Measurements from ENCODE around the gene SLC6A9. TPM values are rescaled to one million over a fixed set of nuclear protein-coding genes. Genes with fewer than 3 reads are reported as not detected.

SLC6A9 gene
- total RNA-seq, 1 donor from 2014 or later: 24.3 TPM

DNA sequence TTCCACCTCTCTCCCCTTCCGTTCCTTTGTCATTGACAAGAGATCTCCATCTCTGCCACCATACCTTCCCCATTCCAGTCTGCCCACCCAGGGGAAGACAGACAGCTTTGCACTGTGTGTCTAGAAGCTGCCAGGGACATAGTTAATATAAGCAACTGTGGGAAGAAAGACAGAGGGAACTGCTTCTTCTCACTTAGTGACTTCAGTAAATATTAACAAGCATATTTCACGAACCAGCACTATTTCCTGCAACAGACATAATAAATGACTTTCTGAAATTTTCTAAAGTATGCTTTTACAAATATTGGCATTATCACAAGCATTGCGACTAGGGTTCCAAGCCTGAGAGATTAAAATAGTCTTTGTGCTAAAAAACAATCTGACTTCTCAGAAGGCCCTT is 43.2 kb upstream of the SLC6A9 start:
- intact Hi-C loops (cut with DNase I): no loop called here
- H3K27me3 ChIP-seq: no peaks in the 10 kb centered on the region
- H3K36me3 ChIP-seq: no peaks in the 10 kb centered on the region

GRCh38 chr1:44073528-44073927 is 42.3 kb upstream of the SLC6A9 start:
- H3K27ac ChIP-seq: no peak overlapping the region
- intact Hi-C loops (cut with DNase I): no loop called here
- TF ChIP-seq, protein P1, sequence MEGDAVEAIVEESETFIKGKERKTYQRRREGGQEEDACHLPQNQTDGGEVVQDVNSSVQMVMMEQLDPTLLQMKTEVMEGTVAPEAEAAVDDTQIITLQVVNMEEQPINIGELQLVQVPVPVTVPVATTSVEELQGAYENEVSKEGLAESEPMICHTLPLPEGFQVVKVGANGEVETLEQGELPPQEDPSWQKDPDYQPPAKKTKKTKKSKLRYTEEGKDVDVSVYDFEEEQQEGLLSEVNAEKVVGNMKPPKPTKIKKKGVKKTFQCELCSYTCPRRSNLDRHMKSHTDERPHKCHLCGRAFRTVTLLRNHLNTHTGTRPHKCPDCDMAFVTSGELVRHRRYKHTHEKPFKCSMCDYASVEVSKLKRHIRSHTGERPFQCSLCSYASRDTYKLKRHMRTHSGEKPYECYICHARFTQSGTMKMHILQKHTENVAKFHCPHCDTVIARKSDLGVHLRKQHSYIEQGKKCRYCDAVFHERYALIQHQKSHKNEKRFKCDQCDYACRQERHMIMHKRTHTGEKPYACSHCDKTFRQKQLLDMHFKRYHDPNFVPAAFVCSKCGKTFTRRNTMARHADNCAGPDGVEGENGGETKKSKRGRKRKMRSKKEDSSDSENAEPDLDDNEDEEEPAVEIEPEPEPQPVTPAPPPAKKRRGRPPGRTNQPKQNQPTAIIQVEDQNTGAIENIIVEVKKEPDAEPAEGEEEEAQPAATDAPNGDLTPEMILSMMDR (IDR thresholded peaks at IDR 0.05): no peak
- TF ChIP-seq POLR2AphosphoS5 (IDR thresholded peaks at IDR 0.05; ENCODE audit: insufficient read depth in 1 of 2, low read depth in 1 of 2): no peak
- TF ChIP-seq POLR2A (IDR thresholded peaks at IDR 0.05): no peak
- no peaks in the 10 kb centered on the region for H3K27me3 ChIP-seq
- no peaks in the 10 kb centered on the region for H3K36me3 ChIP-seq
- no peak overlapping the region for H3K4me3 ChIP-seq
- no peaks in the 10 kb centered on the region for H3K4me1 ChIP-seq
- no peak for DNase-seq (ENCODE audit: extremely low spot score in 2 of 2)
- H3K9me3 ChIP-seq: no peaks in the 10 kb centered on the region

More for the DNA sequence above, 43.2 kb upstream of the SLC6A9 start:
- no peak overlapping the region for H3K4me3 ChIP-seq
- DNase-seq (ENCODE audit: extremely low spot score in 2 of 2): no peak
- H3K4me1 ChIP-seq: no peaks in the 10 kb centered on the region
- H3K9me3 ChIP-seq: no peaks in the 10 kb centered on the region
- TF ChIP-seq POLR2A (IDR thresholded peaks at IDR 0.05): no peak
- TF ChIP-seq, protein P1 (IDR thresholded peaks at IDR 0.05): no peak
- TF ChIP-seq POLR2AphosphoS5 (IDR thresholded peaks at IDR 0.05; ENCODE audit: insufficient read depth in 1 of 2, low read depth in 1 of 2): no peak
- H3K27ac ChIP-seq: no peak overlapping the region

GRCh38 chr1:44072821-44073220 is 41.6 kb upstream of the SLC6A9 start:
- no peaks in the 10 kb centered on the region for H3K27me3 ChIP-seq
- no peaks in the 10 kb centered on the region for H3K4me1 ChIP-seq
- no peak for DNase-seq (ENCODE audit: extremely low spot score in 2 of 2)
- intact Hi-C loops (cut with DNase I): no loop called here
- no peaks in the 10 kb centered on the region for H3K36me3 ChIP-seq
- TF ChIP-seq POLR2A (IDR thresholded peaks at IDR 0.05) (no peak), POLR2AphosphoS5 (IDR thresholded peaks at IDR 0.05; ENCODE audit: insufficient read depth in 1 of 2, low read depth in 1 of 2) (no peak)
- TF ChIP-seq, protein P1 (IDR thresholded peaks at IDR 0.05): no peak
- H3K9me3 ChIP-seq: no peaks in the 10 kb centered on the region
- H3K4me3 ChIP-seq: no peak overlapping the region
- H3K27ac ChIP-seq: no peak overlapping the region

DNA sequence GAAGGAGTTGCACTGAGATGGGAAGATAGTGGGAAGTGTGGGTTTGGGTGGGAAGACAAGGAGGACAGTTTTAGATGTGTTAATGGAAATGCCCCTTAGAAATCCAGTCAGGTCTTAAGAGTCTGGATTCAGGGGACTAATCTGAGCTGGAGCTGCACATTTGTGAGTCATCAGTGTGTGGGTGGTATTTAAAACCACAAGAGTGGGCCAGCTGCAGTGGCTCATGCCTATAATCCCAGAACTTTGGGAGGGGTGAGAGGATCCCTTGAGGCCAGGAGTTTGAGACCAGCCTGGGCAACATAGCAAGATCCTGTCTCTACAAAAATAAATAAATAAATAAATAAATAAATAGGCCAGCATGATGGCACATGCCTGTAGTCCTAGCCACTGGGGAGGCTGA is 40.9 kb upstream of the SLC6A9 start:
- TF ChIP-seq POLR2AphosphoS5 (IDR thresholded peaks at IDR 0.05; ENCODE audit: insufficient read depth in 1 of 2, low read depth in 1 of 2) (no peak), POLR2A (IDR thresholded peaks at IDR 0.05) (no peak)
- TF ChIP-seq, protein P1 (IDR thresholded peaks at IDR 0.05): no peak
- intact Hi-C loops (cut with DNase I): no loop called here
- Histone ChIP-seq H3K36me3 (no peaks in the 10 kb centered on the region), H3K9me3 (no peaks in the 10 kb centered on the region), H3K4me3 (no peak overlapping the region), H3K27ac (no peak overlapping the region), H3K4me1 (no peaks in the 10 kb centered on the region), H3K27me3 (no peaks in the 10 kb centered on the region)
- no peak for DNase-seq (ENCODE audit: extremely low spot score in 2 of 2)

DNA sequence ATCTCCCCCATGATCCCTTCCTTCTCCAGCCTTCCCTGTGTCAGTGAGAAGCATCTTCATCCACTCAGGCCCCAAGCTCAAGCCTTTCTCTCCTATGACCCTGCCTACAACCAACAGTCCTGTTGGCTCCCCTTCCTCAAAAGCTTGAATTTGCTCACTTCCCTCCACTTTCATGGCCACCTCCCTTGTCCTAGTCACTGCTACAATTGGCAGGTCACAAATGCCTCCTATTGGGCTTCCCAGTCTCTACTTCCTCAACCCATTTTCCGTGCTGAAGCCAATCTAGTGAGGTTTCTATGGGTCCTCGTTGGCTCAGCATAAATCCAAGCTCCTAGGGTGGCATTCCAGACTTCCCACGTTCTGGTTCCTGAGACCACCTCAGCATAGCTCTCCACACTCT is 40.2 kb upstream of the SLC6A9 start:
- intact Hi-C loops (cut with DNase I): no loop called here
- no peaks in the 10 kb centered on the region for H3K27me3 ChIP-seq
- H3K9me3 ChIP-seq: no peaks in the 10 kb centered on the region
- no peak for DNase-seq (ENCODE audit: extremely low spot score in 2 of 2)
- H3K36me3 ChIP-seq: no peaks in the 10 kb centered on the region
- H3K27ac ChIP-seq: no peak overlapping the region
- no peaks in the 10 kb centered on the region for H3K4me1 ChIP-seq
- TF ChIP-seq, protein P1 (IDR thresholded peaks at IDR 0.05): no peak
- TF ChIP-seq POLR2A (IDR thresholded peaks at IDR 0.05) (no peak), POLR2AphosphoS5 (IDR thresholded peaks at IDR 0.05; ENCODE audit: insufficient read depth in 1 of 2, low read depth in 1 of 2) (no peak)
- no peak overlapping the region for H3K4me3 ChIP-seq
